ENCODE results near the gene PRXL2B.

PRXL2B gene

DNA sequence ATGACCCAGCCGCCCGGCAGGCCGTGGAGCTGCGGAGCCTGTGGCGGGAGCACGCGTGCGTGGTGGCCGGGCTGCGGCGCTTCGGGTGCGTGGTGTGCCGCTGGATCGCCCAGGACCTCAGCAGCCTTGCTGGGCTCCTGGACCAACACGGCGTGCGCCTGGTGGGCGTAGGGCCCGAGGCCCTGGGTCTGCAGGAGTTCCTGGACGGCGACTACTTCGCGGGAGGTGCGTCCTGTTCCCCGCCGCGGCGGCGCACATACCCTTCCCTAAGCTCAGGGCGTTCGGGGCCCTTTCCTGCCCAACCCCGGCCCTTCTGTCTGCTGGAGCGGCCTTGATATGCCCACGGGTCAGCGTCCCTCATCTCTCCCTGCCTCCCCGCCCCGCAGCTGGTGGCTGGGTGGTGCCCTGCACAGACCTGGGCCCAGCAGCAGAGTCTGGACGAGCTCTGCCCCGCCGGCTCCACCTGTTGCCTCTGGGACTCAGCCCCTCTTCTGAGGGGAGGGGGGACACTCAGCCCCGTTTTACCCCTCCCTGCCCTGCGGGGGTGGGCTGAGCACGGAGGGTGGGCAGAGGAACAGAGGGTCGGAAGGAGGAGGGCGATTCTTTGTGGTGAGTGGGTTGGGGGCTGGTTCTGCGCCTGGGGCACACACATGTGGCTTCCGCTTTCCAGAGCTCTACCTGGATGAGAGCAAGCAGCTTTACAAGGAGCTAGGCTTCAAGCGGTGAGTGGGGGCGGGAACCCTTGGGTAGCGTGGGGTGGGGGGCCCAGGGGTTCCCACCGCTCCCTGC, 688 bp downstream of the PRXL2B start:
- peak; percentile 12 for DNase-seq

DNA sequence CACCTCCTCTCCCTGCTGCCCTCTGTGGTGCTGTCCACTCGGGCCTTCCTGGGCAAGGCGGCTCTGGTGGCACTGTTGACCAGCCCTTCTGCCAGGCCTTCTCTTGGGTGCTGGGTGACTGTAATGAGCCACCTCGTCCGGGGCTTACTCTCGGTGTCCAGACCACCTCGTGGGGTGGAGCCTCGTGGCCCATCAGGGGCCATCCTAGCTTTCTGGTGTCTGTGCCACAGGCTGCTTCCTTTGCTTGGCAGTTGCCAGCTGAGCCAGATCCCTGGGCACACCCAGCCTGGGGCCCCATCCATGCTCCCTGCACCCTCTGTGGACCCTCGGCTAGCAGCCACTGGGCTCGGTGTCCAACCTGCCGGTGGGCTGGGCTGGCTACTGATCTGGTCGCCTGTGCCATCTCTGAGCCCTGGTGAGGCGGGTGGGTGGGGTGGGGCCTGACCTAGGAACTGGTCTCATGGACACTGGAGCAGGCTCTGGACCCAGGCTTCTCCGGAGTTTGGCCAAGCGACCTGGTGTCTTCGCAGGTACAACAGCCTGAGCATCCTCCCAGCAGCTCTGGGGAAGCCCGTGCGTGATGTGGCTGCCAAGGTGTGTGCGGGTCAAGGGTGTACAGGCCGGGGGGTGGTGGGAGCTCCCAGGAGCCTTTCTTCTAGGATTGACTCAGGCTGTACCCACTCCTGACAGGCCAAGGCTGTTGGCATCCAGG, 1.4 kb downstream of the PRXL2B start:
- no peak for DNase-seq

DNA sequence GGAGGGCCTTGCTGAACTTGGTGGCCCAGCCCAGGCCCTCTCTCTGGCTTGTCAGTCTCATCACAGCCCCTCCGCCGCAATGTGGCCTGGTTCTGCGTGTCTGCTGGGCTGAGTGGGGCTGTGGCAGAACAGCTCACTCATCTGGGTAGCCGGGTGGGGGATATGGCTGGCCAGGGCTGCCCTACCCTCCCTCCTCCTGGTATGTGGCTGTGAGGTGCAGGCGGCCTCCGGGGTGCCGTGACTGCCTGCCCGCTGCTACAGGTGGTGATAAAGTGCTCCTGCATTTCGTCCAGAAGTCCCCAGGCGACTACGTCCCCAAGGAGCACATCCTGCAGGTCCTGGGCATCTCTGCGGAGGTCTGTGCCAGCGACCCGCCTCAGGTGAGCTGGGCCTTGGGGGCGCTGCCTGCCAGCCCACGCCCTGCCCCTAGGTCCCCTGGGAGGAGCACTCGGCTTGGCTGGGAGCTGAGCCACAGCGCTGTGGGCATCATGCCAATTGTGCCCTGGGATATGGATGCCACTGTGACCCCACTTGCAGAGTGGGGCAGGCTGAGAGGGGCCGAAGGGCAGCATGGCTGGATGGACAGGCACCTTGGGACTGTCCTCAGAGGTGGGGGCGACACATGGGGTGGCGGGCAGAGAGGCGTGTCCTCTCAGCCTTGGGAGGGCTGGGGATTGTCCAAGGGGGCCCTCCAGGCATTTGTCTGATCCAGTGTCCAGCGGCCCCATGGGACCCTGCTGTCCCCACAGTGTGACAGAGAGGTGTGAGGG, 2.3 kb downstream of the PRXL2B start:
- no peak for DNase-seq

DNA sequence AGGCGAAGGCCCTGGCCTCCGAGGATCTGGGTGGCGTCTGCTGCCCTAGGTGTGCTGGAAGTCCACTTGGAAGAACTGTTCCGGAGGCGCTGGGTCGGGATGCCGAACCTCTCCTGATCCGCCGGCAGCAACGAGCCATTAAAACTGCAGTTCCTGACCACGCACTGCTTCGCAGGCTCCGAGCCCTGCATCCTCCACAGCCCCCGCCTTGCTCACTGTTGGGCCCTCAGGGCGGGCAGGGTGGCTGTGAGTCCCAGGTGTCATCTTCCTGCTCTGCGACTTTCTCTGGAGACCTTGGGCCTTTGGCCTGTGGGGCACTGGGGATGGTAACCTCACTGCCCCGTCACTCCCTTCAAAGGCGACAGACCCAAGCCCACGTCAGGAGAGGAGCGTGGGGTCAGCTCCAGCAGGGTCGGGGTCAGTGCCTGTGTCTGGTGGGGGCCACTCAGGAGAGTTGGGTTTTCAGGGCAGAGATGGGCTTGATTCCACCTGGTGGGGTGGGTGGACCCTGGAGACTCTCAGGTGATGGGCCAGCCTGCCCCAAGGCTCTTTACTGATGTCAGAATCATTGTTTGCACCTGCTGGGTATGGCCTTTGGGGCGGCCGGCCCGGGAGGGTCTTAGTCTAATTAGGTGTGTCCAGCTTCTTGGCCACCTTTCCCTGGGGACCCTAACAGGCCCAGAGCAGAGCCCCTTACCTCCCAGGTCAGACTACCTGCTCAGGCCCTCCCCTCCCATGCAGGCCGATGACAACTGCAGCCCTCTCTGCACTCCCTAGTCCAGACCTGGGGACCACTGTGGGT, 3.1 kb downstream of the PRXL2B start:
- no peak for DNase-seq

DNA sequence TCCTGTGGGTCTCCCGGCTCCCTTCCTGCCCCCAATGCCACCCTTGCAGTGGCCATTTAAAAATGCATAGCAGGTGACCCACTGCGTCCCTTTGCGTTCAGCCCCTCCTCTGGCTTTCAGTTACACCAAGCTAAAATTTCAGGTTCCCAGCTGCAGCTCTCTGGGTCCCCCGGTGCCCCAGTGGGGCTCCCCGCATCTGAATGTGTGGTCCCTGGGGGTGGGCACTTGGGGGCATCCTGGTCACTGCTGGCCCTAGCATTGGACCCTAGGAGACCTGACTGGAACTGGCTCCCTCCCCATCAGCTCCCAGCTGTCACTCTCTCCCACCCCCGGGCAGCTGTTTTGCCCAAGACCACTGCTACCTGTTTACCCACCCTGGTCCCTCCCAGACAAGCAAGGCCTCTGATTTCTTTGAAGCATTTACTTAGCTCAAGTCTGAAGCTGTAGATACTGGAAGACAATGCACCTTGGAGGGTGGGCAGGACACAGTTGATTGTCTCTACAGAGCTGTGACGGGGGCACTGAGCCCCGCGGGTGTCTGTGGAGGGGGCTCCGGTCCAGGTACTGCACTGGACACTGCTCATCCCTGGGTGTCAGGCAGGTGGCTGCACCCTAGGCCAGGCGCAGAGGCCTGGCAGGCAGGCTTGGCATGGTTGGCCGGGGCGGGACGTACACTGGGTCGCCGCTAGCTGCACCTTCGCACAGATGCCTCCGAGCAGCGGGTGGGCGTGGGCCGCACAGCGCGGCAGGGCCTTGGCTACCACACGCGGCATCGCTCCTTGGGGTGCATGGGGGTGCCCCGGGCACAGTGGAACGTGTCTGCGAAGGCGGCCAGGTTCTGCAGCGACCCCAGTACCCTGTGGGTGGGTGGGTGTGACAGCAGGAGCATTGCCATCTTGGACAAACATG, 3.9 kb downstream of the PRXL2B start:
- no peak for DNase-seq

DNA sequence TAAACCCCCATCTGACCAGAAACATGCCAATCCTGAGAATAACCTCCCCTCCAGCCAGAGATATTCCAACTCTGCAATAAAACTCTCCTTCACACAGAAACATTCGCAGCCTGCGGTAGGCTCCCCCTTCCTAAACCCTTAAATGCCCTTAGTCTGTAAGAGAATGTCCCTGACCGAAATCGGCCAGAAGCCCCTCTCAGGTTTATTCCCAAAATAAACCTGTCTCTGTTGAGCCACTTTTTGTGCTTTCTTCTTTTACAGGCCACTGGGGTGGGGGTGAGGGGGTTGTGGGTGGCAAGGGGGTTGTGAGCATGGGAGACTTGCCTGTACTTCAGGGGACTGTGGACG, 4.6 kb downstream of the PRXL2B start:
- no peak for DNase-seq

DNA sequence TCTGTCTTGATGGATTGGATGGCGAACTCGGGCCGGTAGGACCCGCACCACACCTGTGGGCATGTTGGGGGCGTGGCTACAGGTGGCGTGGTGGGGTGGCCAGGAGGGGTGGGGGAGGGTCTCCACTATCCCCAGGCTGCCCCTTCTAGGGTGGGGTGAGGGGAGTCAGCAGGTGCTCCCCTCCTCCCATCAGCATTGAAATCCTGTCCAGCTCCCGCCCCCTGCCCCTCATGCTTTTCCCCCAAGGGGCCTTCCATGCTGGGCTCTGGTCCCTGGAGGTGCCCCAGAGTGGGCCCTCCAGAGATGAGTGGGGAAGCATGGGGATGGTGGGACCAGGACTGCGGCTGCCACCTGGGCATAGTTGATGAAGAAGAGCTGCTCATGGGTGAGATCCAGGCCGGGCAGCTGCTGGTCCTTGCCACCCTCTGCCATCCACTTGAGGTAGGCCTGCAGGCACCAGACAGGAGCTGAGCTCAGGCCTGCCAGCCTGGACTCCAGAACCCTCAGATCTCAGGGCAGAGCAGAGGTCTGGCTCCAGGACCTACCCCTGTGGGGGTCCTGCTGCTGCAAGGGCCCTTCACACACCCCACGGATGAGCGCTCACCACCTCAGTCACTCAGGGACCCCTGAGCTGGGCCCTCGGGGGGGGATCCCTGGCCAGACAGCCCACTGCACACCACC, 5.1 kb downstream of the PRXL2B start:
- no peak for DNase-seq

DNA sequence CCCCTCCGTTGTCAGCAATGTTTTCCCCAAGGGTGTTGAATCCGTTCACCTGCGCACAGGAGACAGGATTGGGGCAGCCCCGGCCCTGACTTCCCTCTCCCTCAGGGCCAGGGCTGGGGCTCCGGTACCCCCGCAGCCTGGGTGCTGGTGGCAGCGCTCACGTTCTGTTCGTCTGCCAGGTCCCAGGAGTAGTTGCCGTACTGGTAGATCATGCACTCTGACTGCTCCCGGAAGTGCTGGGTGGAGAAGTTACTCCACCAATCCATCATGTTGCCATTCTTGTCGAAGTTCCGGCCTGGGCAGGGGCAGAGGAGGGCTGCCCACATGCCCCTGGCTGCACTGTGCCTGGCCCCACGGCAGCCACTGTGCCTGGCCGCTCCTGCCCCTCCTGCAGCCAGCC, 6.1 kb downstream of the PRXL2B start:
- DNase-seq, result no peak

DNA sequence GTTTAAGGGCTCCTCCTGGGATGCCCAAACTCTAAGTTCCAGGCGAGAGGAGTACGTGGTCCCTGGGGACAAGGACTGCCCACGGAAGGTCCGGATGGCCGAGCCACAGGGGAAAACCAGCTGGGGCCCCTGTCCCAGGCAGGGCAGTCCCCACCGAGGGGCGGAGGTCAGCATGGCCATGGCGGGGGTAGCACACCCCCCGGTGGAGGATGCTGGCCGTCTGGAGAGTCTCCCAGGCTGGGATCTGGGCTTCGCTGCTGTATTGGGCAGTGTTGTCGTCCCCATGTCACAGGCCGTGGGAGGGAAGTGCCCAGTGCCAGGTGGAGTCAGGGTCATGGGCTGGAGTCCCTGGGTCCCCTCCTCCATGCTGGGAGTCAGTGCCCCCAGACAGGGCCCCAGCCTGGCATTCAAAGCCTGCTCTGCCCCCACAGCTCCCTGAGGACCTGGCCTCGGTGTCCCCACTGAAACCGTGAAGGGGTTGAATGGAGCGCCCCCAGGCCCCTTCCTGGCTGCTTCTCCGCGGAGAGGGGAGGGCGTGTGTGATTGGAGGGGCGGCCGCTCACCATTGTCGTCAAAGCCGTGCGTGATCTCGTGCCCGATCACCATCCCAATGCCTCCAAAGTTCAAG, 6.8 kb downstream of the PRXL2B start:
- DNase-seq, result no peak

DNA sequence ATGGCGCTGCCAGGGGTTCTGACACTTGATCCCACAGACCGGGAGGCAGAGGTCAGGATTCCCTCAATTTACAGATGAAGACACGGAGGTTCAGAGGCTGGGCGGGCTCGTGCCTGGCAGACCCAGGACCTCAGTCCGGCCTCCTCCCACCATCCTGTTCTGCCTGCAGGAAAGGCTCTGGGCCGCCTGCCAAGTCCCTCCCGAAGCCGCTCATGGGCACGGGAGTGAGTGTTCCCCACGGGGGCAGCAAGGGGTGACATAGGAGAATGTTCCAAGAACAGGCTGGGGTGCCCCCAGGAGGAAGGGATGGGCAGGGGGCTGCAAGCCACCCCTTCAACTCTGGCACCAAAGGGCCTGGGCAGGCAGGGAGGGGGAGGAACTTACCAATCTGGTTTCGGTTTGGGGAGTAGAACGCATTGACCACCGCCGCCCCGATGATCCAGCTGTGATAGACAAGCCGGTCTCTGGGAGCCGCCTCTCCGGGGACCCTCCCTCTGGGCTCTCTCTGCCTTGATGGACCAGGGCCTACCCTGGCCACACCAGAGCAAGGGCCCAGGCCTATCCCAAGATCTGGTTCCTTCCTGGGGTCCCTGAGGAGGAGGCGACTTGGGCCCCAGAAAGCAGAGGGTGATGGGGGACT, 7.5 kb downstream of the PRXL2B start:
- DNase-seq, result no peak

DNA sequence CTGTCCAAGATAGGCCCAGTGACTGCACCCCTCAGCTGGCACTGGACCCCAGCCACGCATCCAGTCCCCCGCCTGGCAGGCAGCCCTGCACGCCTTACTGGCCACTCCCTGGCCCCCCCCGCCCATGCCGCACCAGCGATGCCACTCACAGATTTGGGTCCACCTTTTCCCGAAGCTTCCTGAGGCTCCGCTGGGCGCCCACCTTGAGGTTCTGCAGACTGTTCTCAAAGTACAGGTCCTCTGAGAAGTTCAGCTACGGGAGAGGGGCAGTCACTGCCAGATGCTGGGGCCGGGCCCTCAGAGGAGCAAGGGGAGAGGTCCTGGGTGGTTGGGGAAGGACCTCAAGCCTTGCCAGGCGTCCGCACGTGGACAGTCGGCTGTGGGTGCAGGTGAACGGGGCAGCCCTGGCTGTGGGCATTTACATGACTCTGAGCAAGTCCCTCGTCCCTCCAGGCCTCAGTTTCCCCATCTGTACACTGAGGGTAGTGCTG, 8.1 kb downstream of the PRXL2B start:
- no peak for DNase-seq

DNA sequence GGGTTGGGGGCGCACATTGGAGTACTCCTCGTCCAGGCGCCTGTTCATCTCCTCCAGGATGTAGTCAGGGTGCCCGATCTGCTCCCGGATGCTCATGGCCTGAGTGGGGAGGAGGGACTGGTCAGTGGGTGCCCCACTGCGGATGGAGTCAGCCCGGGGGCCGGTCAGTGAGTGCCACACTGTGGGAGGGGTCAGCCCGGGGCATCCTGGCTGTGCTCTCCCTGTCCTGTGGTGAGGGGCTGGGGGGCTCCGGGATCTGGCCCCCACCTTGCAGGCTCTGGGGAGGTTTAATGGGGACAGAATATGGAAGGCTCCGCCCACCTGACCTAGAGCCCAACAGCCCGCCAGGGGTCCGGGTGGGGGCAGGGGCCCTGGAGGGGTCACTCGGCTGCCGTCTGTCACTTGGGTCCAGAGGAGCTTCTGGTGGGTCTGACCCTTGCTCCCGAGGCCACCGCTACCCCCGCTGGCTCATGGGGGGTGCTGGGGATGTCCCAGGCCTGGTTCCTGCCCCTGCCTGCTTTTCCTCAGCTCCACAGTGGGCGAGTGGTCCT, 8.8 kb downstream of the PRXL2B start:
- no peak for DNase-seq

DNA sequence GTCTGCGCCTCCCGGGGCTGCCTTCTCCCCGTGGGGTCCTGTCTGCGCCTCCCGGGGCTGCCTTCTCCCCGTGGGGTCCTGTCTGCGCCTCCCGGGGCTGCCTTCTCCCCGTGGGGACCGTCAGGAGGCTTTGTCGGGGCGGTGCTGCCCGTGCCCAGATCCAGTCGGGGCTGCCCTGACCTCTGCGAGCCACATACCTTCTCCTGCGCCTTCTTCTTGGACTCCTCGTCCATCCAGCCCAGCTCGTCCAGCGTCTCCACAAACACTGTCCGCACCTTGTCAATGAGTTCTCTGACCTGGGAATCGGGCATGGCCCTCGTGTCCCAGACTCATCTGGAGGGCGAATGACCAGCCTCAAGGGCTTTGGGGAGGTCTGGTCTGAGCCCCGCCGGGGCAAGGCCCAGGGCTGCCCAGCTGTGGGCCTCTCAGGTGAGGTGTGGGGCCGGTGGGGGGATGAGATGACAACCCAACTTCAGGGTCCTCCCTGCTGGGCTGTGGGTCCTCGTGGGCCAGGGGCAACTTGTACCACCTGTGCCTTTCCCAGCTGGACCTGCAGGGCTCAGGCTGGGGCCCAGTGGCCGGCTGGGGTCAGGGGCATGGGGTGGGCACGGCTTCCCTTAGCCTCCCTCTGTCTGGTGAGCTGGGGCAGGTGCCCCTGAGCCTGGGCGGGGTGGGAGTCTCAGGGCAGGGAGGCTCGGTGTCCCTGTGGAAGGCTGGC, 9.4 kb downstream of the PRXL2B start:
- DNase-seq, result no peak

DNA sequence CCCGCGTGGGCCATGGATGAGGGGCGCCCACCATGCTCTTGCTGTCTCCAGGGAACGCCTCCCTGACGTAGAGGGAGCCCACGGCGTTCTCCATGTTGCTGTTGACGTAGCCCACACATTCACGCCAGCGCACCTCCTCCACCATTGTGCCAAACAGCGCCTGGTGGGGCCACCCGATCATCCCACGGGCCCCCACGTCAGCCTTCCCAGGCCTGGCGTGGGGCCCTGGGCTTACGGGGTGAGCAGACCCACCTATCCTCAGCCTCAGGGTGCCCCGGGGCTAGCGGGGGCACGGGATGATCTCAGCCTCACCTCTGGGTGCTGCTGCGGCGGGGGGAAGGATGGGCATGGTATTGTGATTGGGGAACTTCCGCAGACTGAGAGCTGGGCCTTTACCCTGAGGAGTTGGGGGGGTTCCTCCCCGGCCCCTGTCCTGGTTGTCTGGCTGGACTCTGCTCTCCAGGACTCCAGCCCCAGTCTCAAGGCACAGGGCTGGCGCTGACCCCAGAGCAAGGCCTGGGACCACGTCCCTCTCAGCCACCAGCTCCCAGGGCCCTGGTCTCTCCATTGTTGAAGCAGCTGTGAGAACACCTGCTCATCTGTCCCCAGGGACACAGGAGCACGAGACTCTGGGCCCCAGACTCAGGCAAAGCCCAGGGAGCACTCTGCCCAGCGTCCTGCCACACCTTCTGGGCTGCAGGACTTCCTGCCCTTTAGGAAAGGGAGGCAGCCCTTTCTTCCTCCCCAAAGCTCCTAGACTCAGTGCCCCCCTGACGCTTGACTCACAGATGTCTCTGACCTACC, 10.2 kb downstream of the PRXL2B start:
- no peak for DNase-seq

DNA sequence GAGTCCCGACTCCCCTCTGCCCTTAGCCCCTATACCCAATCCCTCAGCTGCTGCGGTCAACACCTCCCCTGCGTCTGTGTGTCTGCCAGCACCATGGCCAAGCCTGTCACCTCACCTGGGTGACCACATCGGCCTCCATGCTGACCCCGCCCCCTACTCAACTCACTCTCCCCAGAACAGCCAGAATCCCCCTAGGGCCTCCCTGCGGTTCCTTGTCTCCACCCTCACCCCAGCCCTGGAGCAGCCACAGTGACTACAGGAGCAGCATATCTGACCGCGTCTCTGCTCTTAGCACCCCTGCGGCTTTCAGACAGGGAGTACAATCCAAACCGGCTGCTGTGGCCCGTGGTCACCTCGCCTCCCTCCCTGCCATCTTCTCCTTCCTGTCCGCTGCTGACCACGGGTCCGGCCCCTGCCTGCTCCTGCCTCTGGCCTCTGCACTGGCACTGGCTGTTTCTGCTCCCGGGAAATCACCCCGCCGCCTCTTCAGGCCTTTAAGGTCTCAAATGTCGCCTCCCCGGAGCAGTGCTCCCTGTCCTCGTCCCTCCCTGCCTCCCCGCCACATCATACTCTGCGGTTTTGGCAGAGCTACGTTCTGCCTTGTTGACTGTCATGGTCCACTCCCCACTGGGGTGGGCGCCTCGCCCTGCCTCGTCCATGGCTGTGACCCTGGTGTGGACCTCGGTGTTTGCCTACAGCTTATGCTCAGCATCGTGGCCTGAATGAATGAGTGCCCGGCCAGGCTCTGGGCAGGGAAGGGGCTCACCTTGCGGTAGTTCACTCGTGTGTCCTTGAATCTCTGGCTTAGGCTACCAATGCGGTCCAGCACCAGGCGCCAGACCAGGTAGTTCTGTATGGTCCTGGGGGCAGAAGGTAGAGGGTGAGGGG, 11.1 kb downstream of the PRXL2B start:
- DNase-seq, result no peak

DNA sequence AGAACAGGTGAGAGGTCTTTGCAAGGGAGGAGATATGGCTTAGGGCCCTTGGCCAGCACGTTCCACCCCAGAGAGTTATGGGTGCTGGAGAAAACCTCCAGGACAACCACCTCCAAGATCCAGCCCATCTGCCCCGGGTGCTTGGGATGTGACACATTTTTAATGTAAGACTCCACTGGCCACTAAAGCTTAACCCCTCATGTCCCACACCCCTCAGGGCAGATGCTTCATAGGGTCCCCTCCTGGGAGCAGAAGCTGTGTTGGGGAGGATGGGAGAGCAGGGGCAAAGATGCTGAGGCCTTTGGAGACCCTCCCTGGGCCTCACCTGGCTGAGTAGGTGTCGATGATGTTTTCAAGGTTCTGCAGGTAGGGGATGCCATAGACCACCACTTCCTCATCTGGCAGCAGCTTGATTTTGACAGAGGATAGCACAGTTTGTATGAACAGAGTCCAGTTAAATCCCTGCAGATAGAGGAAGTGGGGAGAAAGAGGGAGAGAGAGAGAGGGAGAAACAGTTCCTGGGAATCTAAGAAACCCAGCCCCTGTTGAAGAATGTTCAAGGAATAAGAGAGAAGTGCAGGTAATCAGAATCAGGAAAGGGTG, 11.9 kb downstream of the PRXL2B start:
- DNase-seq, result no peak

All from activated CD4-positive, alpha-beta T cell treated with anti-CD3 and anti-CD28 coated beads, Interleukin-2, amount 50 U/mL, for 16 hours (primary cell).